Measurements from ENCODE around the gene INF2.
"Not testable (repeated sequence)": the region's sequence is repeated elsewhere in the genome, so short reads cannot be mapped to it uniquely, and the experiment has no call there.

The INF2 gene

GRCh38 chr14:104652386-104652785 is 37.0 kb upstream of the INF2 start:
- Histone ChIP-seq H3K27ac (ENCODE audit: low read depth, low read length, poor library complexity, severe bottlenecking) (no peak overlapping the region), H3F3A (ENCODE audit: insufficient read depth, low read length) (no peaks in the 10 kb centered on the region), H3K9ac (ENCODE audit: low read length) (no peak overlapping the region), H3K79me2 (ENCODE audit: insufficient read depth, low read length) (no peaks in the 10 kb centered on the region), H3K4me3 (ENCODE audit: low read depth, low read length, poor library complexity, severe bottlenecking) (no peak overlapping the region), H3K36me3 (ENCODE audit: insufficient read depth, low read length) (no peaks in the 10 kb centered on the region), H3K9me3 (ENCODE audit: low read length) (peaks cover 10% of the 10 kb centered on the region; the same call in 1 of the 2 replicates), H4K20me1 (ENCODE audit: insufficient read depth, low read length) (no peaks in the 10 kb centered on the region), H2AFZ (ENCODE audit: low read length) (no peak overlapping the region), H3K27me3 (ENCODE audit: insufficient read depth, low read length) (peaks cover 4% of the 10 kb centered on the region; the same call in 1 of the 2 replicates), H3K4me2 (ENCODE audit: low read length) (no peak overlapping the region), H3K4me1 (ENCODE audit: insufficient read depth, low read length, severe bottlenecking) (peaks cover 17% of the 10 kb centered on the region), H3K9me2 (ENCODE audit: low read depth, low read length) (no peaks in the 10 kb centered on the region)
- no peak for TF ChIP-seq CTCF (IDR thresholded peaks at IDR 0.05; ENCODE audit: low read length)
- TF ChIP-seq EZH2 (IDR thresholded peaks at IDR 0.05; ENCODE audit: borderline replicate concordance, low read length), result no peak

GRCh38 chr14:104653130-104653920 is 36.1 kb upstream of the INF2 start:
- H3K4me1 ChIP-seq (ENCODE audit: insufficient read depth, low read length, severe bottlenecking), result peaks cover 26% of the 10 kb centered on the region
- H3K27ac ChIP-seq (ENCODE audit: low read depth, low read length, poor library complexity, severe bottlenecking); H4K20me1 ChIP-seq (ENCODE audit: insufficient read depth, low read length); H3K27me3 ChIP-seq (ENCODE audit: insufficient read depth, low read length); H3K4me3 ChIP-seq (ENCODE audit: low read depth, low read length, poor library complexity, severe bottlenecking); H2AFZ ChIP-seq (ENCODE audit: low read length); H3K4me2 ChIP-seq (ENCODE audit: low read length); H3K79me2 ChIP-seq (ENCODE audit: insufficient read depth, low read length); H3K36me3 ChIP-seq (ENCODE audit: insufficient read depth, low read length); H3K9ac ChIP-seq (ENCODE audit: low read length); H3F3A ChIP-seq (ENCODE audit: insufficient read depth, low read length); H3K9me2 ChIP-seq (ENCODE audit: low read depth, low read length): not testable (repeated sequence)
- peaks cover 10% of the 10 kb centered on the region; the same call in 1 of the 2 replicates for H3K9me3 ChIP-seq (ENCODE audit: low read length)

GRCh38 chr14:104654119-104654518 is 35.3 kb upstream of the INF2 start:
- no peaks in the 10 kb centered on the region for H3K9me2 ChIP-seq (ENCODE audit: low read depth, low read length)
- H3F3A ChIP-seq (ENCODE audit: insufficient read depth, low read length), result no peaks in the 10 kb centered on the region
- no peak overlapping the region for H3K9ac ChIP-seq (ENCODE audit: low read length)
- H3K27ac ChIP-seq (ENCODE audit: low read depth, low read length, poor library complexity, severe bottlenecking), result no peak overlapping the region
- no peaks in the 10 kb centered on the region for H3K36me3 ChIP-seq (ENCODE audit: insufficient read depth, low read length)
- no peak overlapping the region for H3K4me3 ChIP-seq (ENCODE audit: low read depth, low read length, poor library complexity, severe bottlenecking)
- H4K20me1 ChIP-seq (ENCODE audit: insufficient read depth, low read length), result no peaks in the 10 kb centered on the region
- H3K9me3 ChIP-seq (ENCODE audit: low read length), result peaks cover 10% of the 10 kb centered on the region; the same call in 1 of the 2 replicates
- peaks cover 4% of the 10 kb centered on the region; the same call in 1 of the 2 replicates for H3K27me3 ChIP-seq (ENCODE audit: insufficient read depth, low read length)
- H3K4me2 ChIP-seq (ENCODE audit: low read length), result no peak overlapping the region
- peaks cover 34% of the 10 kb centered on the region for H3K4me1 ChIP-seq (ENCODE audit: insufficient read depth, low read length, severe bottlenecking)
- H3K79me2 ChIP-seq (ENCODE audit: insufficient read depth, low read length), result no peaks in the 10 kb centered on the region
- no peak for TF ChIP-seq EZH2 (IDR thresholded peaks at IDR 0.05; ENCODE audit: borderline replicate concordance, low read length)
- TF ChIP-seq CTCF (IDR thresholded peaks at IDR 0.05; ENCODE audit: low read length), result no peak
- H2AFZ ChIP-seq (ENCODE audit: low read length), result no peak overlapping the region
